HG03108 (cell line): ENCODE data around the gene PRRT3.
A peak's percentile ranks its signal among the peaks of the same experiment; 100 is the strongest.
"Not testable (repeated sequence)": the region's sequence is repeated elsewhere in the genome, so short reads cannot be mapped to it uniquely, and the experiment has no call there.

Experiments
- ATAC-seq: cut with Tn5 transposase; IDR thresholded peaks from one replicate; pipeline ENCODE4 v1.9.1; 2021; ENCODE audit warnings: moderate library complexity; ENCODE audit not compliant: unreplicated experiment

PRRT3 gene

GRCh38 chr3:9947025-9947995, 4.9 kb downstream of the PRRT3 start:
- no peak for ATAC-seq

- no peak for ATAC-seq
These were observed 5.8 kb downstream of the PRRT3 start for GRCh38 chr3:9946112-9947024.

- no peak for ATAC-seq
These were observed 6.8 kb downstream of the PRRT3 start for GRCh38 chr3:9945358-9945757.

GRCh38 chr3:9944271-9944670, 7.9 kb downstream of the PRRT3 start:
- ATAC-seq: no peak

GRCh38 chr3:9942934-9943690, 9.1 kb downstream of the PRRT3 start:
- ATAC-seq: no peak

GRCh38 chr3:9942164-9942563, 10.0 kb downstream of the PRRT3 start:
- ATAC-seq: no peak

- ATAC-seq: no peak
These were observed 11.5 kb downstream of the PRRT3 start for GRCh38 chr3:9940746-9941145.

GRCh38 chr3:9939906-9940305, 12.3 kb downstream of the PRRT3 start:
- ATAC-seq: not testable (repeated sequence)

GRCh38 chr3:9938966-9939365, 13.2 kb downstream of the PRRT3 start:
- no peak for ATAC-seq

GRCh38 chr3:9937486-9938238, 14.5 kb downstream of the PRRT3 start:
- no peak for ATAC-seq

- no peak for ATAC-seq
These were observed 16.2 kb downstream of the PRRT3 start for GRCh38 chr3:9935966-9936510.

GRCh38 chr3:9934993-9935392, 17.2 kb downstream of the PRRT3 start:
- ATAC-seq: no peak

- ATAC-seq: no peak
These were observed 18.0 kb downstream of the PRRT3 start for GRCh38 chr3:9934235-9934621.

GRCh38 chr3:9933561-9934234, 18.5 kb downstream of the PRRT3 start, which contains the start of gene CRELD1:
CRELD1 (plus strand) TSS chr3:9933834; CDS start chr3:9934439, 605 bp downstream.
- ATAC-seq: peak; percentile 89

- peak; percentile 60 for ATAC-seq
These were observed 19.2 kb downstream of the PRRT3 start for GRCh38 chr3:9932843-9933560.

- ATAC-seq: no peak
These were observed 19.7 kb downstream of the PRRT3 start for GRCh38 chr3:9932535-9932842.

- ATAC-seq: no peak
These were observed 21.3 kb downstream of the PRRT3 start for GRCh38 chr3:9930804-9931418.

GRCh38 chr3:9928158-9928557, 24.1 kb downstream of the PRRT3 start:
- ATAC-seq: no peak
